Raji (cell line): Measurements from ENCODE around the gene PCED1B.

Source experiments
- POLR2A ChIP-seq: IDR thresholded peaks from 2 replicates; pipeline ENCODE4 v1.6.1; 2011; ENCODE audit warnings: low read depth, low read length, control low read depth; ENCODE audit not compliant: insufficient read depth

PCED1B gene

DNA sequence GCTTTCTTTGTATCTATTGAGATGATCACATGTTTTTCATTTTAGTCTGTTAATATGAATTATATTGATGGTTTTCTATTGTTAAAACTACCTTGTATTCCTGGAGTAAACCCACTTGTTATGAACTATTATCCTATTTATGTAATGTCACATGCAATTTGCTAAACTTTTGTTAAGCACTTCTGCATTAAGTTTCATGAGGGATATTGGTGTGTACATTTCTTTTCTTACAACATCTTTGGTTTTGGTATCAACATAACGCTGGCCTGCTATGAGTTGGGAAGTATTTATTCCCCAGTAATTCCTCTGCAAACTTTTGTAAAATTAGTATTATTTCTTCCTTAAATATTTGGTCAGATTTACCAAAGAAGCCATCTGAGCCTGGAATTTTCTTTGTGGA is 46.8 kb downstream of the PCED1B start:
- TF ChIP-seq POLR2A = no peak

DNA sequence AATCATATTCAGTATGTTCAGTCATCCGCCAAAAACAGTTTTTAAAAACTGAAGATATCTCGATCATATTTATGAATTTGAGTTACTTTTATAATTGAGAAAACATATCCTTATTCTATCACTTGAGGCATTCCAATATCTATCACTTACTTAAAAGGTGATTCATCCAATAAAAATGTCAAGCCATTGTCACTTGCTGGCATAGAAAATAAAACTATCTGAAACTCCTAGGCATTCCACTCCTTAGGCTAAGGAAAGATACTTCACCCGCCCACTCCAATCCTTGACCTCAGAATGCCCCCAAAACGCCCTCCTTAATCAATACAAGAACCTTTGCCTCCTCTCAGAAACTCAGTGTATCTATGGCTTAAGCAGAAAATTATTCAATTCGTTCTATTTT is 51.6 kb downstream of the PCED1B start:
- no peak for TF ChIP-seq POLR2A

DNA sequence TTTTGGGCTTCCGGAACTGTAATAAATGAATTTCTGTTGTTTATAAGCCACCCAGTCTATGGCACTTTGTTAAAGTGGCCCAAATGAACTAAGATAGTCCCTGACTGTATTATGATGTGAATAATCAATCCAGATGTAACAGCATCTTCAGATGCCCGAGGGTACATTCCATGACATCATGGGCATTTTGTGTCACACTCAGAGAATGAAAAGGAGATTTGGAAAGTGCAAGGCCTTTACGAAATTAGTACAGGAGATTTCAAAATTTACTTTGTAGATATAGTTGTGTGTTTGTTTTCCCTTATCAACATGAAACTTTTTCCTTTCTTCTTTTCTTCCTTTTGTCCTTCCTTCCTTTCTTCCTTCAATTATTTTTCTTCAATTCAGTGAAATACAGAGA is 54.6 kb downstream of the PCED1B start:
- no peak for TF ChIP-seq POLR2A

DNA sequence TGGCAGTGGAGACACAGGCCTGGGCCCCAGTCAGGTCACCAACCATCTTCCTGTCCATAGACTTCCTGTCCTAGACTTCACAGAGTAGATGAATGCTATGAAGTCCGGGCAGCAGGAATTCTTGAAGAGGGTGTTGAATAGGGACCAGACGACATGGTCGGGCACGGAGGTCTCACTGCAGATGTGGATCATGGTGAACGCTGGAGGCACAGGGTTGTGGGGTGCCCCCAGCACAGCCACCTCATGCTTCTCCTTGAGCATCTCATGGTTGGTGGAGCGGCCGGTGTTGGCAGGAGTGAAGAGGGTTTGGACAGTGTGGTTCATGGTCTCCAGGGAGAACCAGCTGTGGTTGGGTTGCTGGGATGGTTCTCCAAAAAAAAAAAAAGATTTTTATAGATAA is 56.2 kb downstream of the PCED1B start:
- no peak for TF ChIP-seq POLR2A

DNA sequence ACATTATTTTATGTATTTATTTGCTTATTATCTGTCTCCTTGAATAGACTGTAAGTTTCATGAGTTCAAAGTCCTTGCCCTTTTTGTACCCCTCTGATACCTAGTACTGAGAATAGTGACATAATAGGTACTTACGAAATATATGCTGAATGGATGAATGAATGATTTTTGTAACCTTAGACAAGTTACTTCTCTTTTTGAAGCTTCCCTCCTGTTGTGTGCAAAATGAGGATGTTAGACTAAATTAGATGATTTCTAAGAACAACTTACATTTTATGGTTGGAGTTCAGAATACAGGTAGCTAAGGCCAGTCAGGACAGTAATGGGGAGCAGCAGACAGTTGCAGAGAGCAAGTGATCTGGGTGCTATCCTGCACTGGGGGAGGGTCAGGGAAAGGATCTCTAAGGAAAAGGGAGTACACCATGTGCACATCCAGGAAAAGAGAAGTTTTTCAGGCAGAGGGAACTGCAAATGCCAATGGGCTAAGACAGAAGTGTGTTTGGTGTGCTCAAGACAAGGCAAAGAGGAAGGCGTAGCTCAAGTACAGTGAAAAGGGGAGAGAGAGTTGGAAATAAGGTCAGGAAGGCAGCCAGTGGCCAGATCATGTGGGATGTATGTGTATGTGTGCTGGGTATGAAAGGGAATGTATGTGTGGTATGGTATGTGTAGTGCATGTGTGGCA is 59.7 kb downstream of the PCED1B start:
- no peak for TF ChIP-seq POLR2A

DNA sequence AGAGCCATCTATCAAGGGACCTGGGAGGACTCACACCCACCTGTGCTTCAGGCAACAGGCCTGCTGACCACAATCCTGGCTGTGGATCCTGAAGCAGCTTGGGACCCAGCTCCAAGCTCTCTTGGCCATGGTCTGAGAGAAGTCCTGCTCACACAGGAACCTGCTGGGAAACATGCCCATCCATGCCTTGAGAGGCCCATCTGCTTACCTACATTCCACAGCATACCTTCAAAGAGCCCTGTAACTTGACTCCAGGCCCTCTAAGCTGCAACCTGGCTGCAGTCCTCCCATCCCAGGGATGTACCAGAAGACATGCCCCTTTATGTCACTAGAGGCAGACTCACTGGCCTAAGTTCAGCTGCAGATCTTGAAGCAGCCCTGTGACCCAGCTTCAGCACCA is 62.0 kb downstream of the PCED1B start:
- no peak for TF ChIP-seq POLR2A

DNA sequence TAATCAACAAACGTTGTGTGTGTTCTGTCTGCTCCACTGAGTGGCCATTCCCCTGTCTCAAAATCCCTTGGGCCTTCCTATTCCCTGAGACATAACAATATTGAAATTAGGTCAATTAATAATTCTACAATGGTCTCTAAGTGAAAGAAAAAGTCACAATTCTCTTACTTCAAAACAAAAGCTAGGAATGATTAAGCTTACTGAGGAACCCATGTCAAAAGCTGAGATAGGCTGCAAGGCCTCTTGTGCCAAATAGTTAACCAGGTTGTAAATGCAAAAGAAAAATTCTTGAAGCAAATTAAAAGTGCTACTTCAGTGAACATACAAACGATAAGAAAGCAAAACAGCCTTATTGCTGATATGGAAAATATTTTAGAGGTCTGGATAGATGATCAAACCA is 65.3 kb downstream of the PCED1B start:
- TF ChIP-seq POLR2A = no peak

DNA sequence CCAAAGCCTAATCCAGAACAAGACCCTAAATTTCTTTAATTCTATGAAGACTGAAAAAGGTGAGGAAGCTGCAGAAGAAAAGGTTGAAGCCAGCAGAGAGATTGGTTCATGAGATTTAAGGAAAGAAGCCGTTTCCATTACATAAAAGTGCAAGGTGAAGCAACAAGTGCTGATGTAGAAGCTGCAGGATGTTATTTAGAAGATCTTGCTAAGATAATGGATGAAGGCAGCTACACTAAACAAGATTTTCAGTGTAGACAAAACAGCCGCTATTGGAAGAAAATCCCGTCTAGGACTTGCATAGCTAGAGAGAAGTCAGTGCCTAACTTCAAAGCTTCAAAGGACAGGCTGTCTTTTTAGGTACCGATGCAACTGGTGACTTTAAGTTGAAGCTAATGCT is 65.8 kb downstream of the PCED1B start:
- no peak for TF ChIP-seq POLR2A

DNA sequence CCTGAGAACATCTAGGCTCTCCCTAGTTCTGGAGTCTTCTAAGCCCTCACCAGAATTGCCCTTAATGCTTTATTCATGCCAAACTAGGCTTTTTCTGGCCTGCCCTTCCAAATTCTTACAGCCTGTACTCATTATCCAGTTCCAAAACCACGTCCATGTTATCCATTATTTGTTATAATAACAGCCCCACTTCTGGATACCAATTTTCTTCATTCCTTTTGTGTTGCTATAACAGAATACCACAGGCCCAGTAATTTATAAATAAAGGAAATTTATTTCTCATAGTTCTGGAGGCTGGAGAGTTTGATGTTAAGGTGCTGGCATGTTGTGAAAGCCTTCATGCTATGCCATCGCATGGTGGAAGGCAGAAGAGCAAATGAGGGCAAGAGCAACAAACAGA is 68.3 kb downstream of the PCED1B start:
- TF ChIP-seq POLR2A = no peak

DNA sequence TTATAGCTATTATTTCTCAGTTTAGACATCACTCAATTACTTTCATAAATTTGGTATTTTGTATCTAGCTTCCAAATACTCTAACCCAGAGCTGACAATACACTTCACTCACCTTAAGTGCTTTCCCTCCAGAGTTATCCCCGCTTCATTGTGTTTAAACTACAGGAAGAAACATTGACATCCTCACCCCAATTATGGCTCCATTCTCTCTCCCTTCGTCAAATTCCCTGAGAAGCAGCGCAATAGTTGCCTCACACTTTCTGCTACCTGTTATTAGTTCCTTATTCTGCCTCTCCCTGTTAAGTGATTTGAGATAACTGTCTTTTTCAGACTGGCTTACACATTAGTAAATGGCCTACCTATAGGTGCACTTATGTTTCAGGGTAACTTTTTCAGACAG is 69.7 kb downstream of the PCED1B start:
- TF ChIP-seq POLR2A = no peak

DNA sequence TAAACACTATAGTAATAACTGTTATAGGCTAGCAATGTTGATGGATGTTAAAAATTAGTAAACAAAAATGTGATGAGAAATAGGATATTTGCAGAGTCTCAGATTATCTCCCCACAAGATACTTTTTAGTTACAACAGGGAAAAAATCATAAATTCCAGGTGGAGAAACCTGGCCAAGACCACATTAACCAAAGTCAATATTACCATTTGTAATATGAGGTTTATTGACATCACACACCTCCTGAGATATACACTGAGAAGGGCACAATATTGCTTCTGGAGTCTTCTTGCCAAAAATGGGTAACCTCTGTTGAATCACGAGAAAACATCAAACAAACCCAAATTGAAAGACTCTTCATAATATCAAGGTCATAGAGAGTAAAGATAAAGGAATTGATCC is 72.7 kb downstream of the PCED1B start:
- no peak for TF ChIP-seq POLR2A

DNA sequence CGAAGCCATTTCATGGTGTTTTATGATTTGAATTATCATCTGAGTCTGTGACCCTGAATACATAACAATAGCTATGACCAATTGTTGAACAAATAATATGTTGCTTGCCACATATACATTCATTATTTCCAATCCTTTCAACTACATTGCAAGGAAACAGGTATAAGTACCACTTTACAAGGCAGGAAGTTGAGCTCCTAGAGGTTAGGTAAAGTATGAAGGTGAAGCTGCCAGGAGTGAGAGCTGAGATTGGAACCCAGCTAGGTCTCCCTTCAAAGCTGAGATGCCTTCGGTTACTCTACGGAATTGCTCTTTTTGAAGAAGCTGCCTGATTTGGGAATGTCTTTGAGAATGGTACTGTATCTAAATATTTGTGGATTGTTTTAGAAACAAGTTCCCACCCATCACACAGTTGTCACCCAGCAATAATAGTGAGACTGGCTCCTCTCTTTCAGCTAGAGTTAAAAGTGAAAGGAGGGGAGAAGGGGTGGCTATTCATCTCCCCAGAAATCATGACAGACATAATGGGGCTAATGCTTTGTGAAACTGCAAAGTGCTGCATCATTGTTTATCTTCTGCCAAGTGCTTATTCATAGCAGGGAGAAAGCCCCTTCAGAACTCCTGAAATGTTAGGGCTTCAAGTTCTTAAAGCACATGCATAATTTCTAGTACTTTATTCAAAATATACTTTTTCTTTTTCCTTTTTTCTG is 76.2 kb downstream of the PCED1B start:
- TF ChIP-seq POLR2A = no peak

DNA sequence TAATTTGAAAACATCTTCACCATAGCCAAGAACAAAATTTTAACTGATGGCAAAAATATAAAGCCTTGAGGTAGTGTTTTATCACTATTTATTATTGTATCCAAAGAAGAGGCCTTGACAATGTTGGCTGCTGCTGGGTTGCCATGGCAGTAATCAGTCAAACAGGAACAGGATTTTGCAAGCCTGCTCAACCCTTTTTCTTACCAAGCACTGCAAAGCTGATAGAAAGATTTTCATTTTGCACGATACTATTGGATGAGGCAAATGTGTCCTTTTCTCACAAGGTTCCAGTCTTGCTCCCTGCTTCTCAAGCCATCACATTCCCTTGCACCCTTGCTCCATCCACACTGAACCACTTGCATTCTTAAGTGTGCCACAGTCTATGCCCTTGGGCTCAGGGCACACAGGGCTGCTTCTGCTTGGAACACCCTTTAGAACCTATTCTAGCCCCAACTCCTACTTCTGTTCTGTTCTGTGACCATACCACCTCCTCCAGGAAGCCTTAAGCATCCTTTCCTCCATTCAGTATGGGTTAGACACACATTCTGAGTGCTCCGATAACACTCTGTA is 76.8 kb downstream of the PCED1B start:
- no peak for TF ChIP-seq POLR2A

DNA sequence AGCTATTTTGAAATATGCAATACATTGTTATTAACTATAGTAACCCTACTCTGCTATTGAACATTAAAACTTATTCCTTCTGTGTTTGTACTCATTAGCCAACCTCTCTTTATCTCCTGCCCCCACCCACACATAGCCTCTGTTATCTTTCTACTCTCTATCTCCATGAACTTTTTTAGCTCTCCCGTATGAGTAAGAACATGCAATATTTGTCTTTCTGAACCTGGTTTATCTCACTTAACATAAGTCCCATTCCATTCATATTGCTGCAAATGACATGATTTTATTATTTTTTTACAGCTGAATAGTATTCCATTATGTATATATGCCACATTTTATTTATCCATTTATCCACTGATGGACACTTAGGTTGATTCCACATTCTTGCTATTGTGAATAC is 79.4 kb downstream of the PCED1B start:
- TF ChIP-seq POLR2A = no peak

DNA sequence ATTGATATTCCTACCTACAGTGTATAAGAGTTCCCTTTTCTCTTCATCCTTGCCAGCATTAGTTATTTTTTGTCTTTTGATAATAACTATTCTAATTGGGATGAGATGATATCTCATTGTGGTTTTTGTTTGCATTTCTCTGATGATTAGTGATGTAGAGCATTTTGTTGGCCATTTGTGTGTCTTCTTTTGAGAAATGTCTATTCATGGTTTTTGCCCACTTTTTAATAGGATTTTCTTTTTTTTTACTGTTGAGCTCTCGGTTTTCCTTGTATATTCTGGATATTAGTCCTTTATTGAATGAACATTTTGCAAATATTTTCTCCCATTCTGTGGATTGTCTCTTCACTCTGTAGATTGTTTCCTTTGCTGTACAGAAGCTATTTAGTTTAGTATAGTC is 79.9 kb downstream of the PCED1B start:
- no peak for TF ChIP-seq POLR2A
